CD4-positive, CD25-positive, alpha-beta regulatory T cell (primary cell): Measurements from ENCODE around the gene PRMT3. TPM values are rescaled to one million over a fixed set of nuclear protein-coding genes. Genes with fewer than 3 reads are reported as not detected.

Source experiments
- ATAC-seq, 2 donors: fragments of 150-1000 bp; cut with Tn5 transposase; one replicate each; pipeline ENCODE4 v1.10.0; 2021; ENCODE audit warnings: low read depth in 2 of 2, moderate number of reproducible peaks in 2 of 2, moderate library complexity in 1 of 2
- DNase-seq, 3 donors: peaks; one replicate each; pipeline versions ENCODE4 v3.0.0 to v3.0.0-alpha.2; 2012 to 2022; ENCODE audit warnings: mixed read lengths in 1 of 3
- H3K27ac ChIP-seq: one replicate; pipeline ENCODE4 v1.7.0; 2013; ENCODE audit warnings: mild to moderate bottlenecking, low read length; ENCODE audit not compliant: insufficient read depth, poor library complexity, severe bottlenecking
- H3K27me3 ChIP-seq: one replicate; pipeline ENCODE4 v1.7.0; 2013; ENCODE audit warnings: low read length; ENCODE audit not compliant: control insufficient read depth, insufficient read depth
- H3K36me3 ChIP-seq: one replicate; pipeline ENCODE4 v1.7.0; 2013; ENCODE audit warnings: mild to moderate bottlenecking, low read length, moderate library complexity; ENCODE audit not compliant: control insufficient read depth, insufficient read depth
- H3K4me1 ChIP-seq: 2 replicates; pipeline ENCODE4 v1.7.0; 2013; ENCODE audit warnings: mild to moderate bottlenecking, low read length; ENCODE audit not compliant: insufficient read depth, control insufficient read depth, poor library complexity, severe bottlenecking
- H3K4me3 ChIP-seq: one replicate; pipeline ENCODE4 v1.7.0; 2013; ENCODE audit warnings: low read depth, mild to moderate bottlenecking, low read length, moderate library complexity
- H3K9me3 ChIP-seq, 2 experiments: 1 replicate in 1 of 2; 2 replicates in 1 of 2; pipeline ENCODE4 v1.7.0; 2013; ENCODE audit warnings: low read length in 2 of 2, mild to moderate bottlenecking in 1 of 2, moderate library complexity in 1 of 2; ENCODE audit not compliant: control insufficient read depth in 2 of 2
- H3K27ac Mint-ChIP-seq, 3 donors: one replicate each; pipeline ENCODE4 v1.8.0; 2020 to 2022; ENCODE audit warnings: mild to moderate bottlenecking in 3 of 3, mixed read lengths in 3 of 3, moderate library complexity in 2 of 3
- H3K27me3 Mint-ChIP-seq: one replicate; pipeline ENCODE4 v1.8.0; 2022; ENCODE audit warnings: mild to moderate bottlenecking, mixed read lengths
- H3K36me3 Mint-ChIP-seq: one replicate; pipeline ENCODE4 v1.8.0; 2020; ENCODE audit warnings: mixed read lengths
- H3K4me1 Mint-ChIP-seq, 4 donors: one replicate each; pipeline ENCODE4 v1.8.0; 2020 to 2022; ENCODE audit warnings: mixed read lengths in 4 of 4, mild to moderate bottlenecking in 1 of 4
- H3K4me3 Mint-ChIP-seq, 4 donors: one replicate each; pipeline ENCODE4 v1.8.0; 2020 to 2022; ENCODE audit warnings: mild to moderate bottlenecking in 4 of 4, mixed read lengths in 4 of 4, moderate library complexity in 3 of 4
- H3K9me3 Mint-ChIP-seq, 7 donors: one replicate each; pipeline ENCODE4 v1.8.0; 2020 to 2022; ENCODE audit warnings: mixed read lengths in 7 of 7, mild to moderate bottlenecking in 3 of 7, moderate library complexity in 2 of 7
- polyA plus RNA-seq, 4 donors: library from polyadenylated mRNA; unstranded; fragments of 300-500 nt; fragmentation: Illumina TruSeq; gene quantifications; one replicate each; pipeline ENCODE4 v1.2.3, GENCODE V29; 2021
- total RNA-seq: library from RNA; stranded (reverse); gene quantifications from one replicate; pipeline ENCODE4 v1.2.3, GENCODE V29; 2022

PRMT3 gene
- total and polyA plus RNA-seq, 5 donors from 2014 or later: 5.6 to 13.1 (median 7.3) TPM

- Mint-ChIP-seq H3K4me1 (peaks cover 4 to 20% (median 8%) of the 10 kb centered on the region in 4 donors), H3K9me3 (no peaks in the 10 kb centered on the region), H3K4me3 (no peak overlapping the region), H3K36me3 (peaks cover 28% of the 10 kb centered on the region), H3K27ac (no peak overlapping the region), H3K27me3 (no peaks in the 10 kb centered on the region)
- H3K4me3 ChIP-seq: no peak overlapping the region
- H3K27ac ChIP-seq: no peak overlapping the region
- H3K36me3 ChIP-seq: peaks cover 11% of the 10 kb centered on the region
- DNase-seq: no peak
- H3K9me3 ChIP-seq: no peaks in the 10 kb centered on the region
- no peaks in the 10 kb centered on the region for H3K27me3 ChIP-seq
- no peak for ATAC-seq
- H3K4me1 ChIP-seq: no peaks in the 10 kb centered on the region
Measured at GRCh38 chr11:20448834-20449233, 61.3 kb downstream of the PRMT3 start.

- peaks cover 4 to 20% (median 8%) of the 10 kb centered on the region in 4 donors for H3K4me1 Mint-ChIP-seq
- Histone ChIP-seq H3K4me3 (no peak overlapping the region), H3K4me1 (no peaks in the 10 kb centered on the region), H3K27me3 (no peaks in the 10 kb centered on the region), H3K27ac (no peak overlapping the region), H3K36me3 (peaks cover 15% of the 10 kb centered on the region), H3K9me3 (no peaks in the 10 kb centered on the region)
- no peaks in the 10 kb centered on the region for H3K27me3 Mint-ChIP-seq
- H3K4me3 Mint-ChIP-seq: no peak overlapping the region
- H3K36me3 Mint-ChIP-seq: peaks cover 32% of the 10 kb centered on the region
- DNase-seq (no peak), ATAC-seq (no peak)
- H3K9me3 Mint-ChIP-seq: no peaks in the 10 kb centered on the region
- H3K27ac Mint-ChIP-seq: peak overlapping the region in 1 of 3 donors; percentile 62
Measured at GRCh38 chr11:20450829-20451228, 63.3 kb downstream of the PRMT3 start.

GRCh38 chr11:20451568-20451967 is 64.1 kb downstream of the PRMT3 start:
- H3K36me3 Mint-ChIP-seq: peaks cover 32% of the 10 kb centered on the region
- ATAC-seq (no peak), DNase-seq (peak in 1 of 3 donors; percentile 26)
- Histone ChIP-seq H3K4me1 (no peaks in the 10 kb centered on the region), H3K4me3 (no peak overlapping the region), H3K27me3 (no peaks in the 10 kb centered on the region), H3K9me3 (no peaks in the 10 kb centered on the region), H3K27ac (no peak overlapping the region), H3K36me3 (peaks cover 15% of the 10 kb centered on the region)
- peak overlapping the region in 1 of 3 donors; percentile 74 for H3K27ac Mint-ChIP-seq
- no peaks in the 10 kb centered on the region for H3K9me3 Mint-ChIP-seq
- H3K27me3 Mint-ChIP-seq: no peaks in the 10 kb centered on the region
- H3K4me3 Mint-ChIP-seq: no peak overlapping the region
- H3K4me1 Mint-ChIP-seq: peaks cover 4 to 18% (median 8%) of the 10 kb centered on the region in 4 donors

- H3K4me1 ChIP-seq: no peaks in the 10 kb centered on the region
- H3K9me3 Mint-ChIP-seq: no peaks in the 10 kb centered on the region
- H3K4me1 Mint-ChIP-seq: peaks cover 0 to 11% (median 7%) of the 10 kb centered on the region in 4 donors
- peaks cover 13% of the 10 kb centered on the region for H3K36me3 ChIP-seq
- H3K36me3 Mint-ChIP-seq: peaks cover 34% of the 10 kb centered on the region
- no peak overlapping the region for H3K27ac Mint-ChIP-seq
- H3K9me3 ChIP-seq: no peaks in the 10 kb centered on the region
- H3K27ac ChIP-seq: no peak overlapping the region
- DNase-seq: no peak
- no peak for ATAC-seq
- no peak overlapping the region for H3K4me3 Mint-ChIP-seq
- H3K27me3 Mint-ChIP-seq: no peaks in the 10 kb centered on the region
- H3K27me3 ChIP-seq: no peaks in the 10 kb centered on the region
- no peak overlapping the region for H3K4me3 ChIP-seq
Measured at GRCh38 chr11:20452585-20452984, 65.1 kb downstream of the PRMT3 start.

GRCh38 chr11:20453657-20454316 is 66.3 kb downstream of the PRMT3 start:
- Mint-ChIP-seq H3K4me1 (peaks cover 0 to 11% (median 8%) of the 10 kb centered on the region in 4 donors), H3K4me3 (no peak overlapping the region), H3K27me3 (no peaks in the 10 kb centered on the region), H3K27ac (no peak overlapping the region), H3K36me3 (peaks cover 32% of the 10 kb centered on the region), H3K9me3 (no peaks in the 10 kb centered on the region)
- peaks cover 11% of the 10 kb centered on the region for H3K36me3 ChIP-seq
- no peaks in the 10 kb centered on the region for H3K9me3 ChIP-seq
- H3K27me3 ChIP-seq: no peaks in the 10 kb centered on the region
- H3K4me3 ChIP-seq: no peak overlapping the region
- DNase-seq: no peak
- no peak for ATAC-seq
- no peak overlapping the region for H3K27ac ChIP-seq
- H3K4me1 ChIP-seq: no peaks in the 10 kb centered on the region

GRCh38 chr11:20457001-20457799 is 69.7 kb downstream of the PRMT3 start:
- Histone ChIP-seq H3K4me3 (no peak overlapping the region), H3K9me3 (no peaks in the 10 kb centered on the region), H3K27ac (no peak overlapping the region), H3K36me3 (peaks cover 9% of the 10 kb centered on the region), H3K4me1 (no peaks in the 10 kb centered on the region), H3K27me3 (no peaks in the 10 kb centered on the region)
- Mint-ChIP-seq H3K9me3 (no peaks in the 10 kb centered on the region), H3K27me3 (no peaks in the 10 kb centered on the region), H3K4me3 (no peak overlapping the region), H3K4me1 (peaks cover 0 to 6% (median 4%) of the 10 kb centered on the region in 4 donors), H3K27ac (peak overlapping the region in 1 of 3 donors; percentile 92), H3K36me3 (peaks cover 29% of the 10 kb centered on the region)
- DNase-seq (no peak), ATAC-seq (no peak)

GRCh38 chr11:20457934-20458680 is 70.6 kb downstream of the PRMT3 start:
- H3K27ac Mint-ChIP-seq: no peak overlapping the region
- H3K36me3 ChIP-seq: peaks cover 14% of the 10 kb centered on the region

More at GRCh38 chr11:20457934-20458680, 70.6 kb downstream of the PRMT3 start:
- H3K27me3 ChIP-seq: no peaks in the 10 kb centered on the region
- peaks cover 0 to 6% (median 4%) of the 10 kb centered on the region in 4 donors for H3K4me1 Mint-ChIP-seq
- H3K4me3 ChIP-seq: no peak overlapping the region
- no peak overlapping the region for H3K4me3 Mint-ChIP-seq
- no peak for DNase-seq
- peaks cover 29% of the 10 kb centered on the region for H3K36me3 Mint-ChIP-seq
- H3K27me3 Mint-ChIP-seq: no peaks in the 10 kb centered on the region
- H3K4me1 ChIP-seq: no peaks in the 10 kb centered on the region
- no peaks in the 10 kb centered on the region for H3K9me3 ChIP-seq
- no peak overlapping the region for H3K27ac ChIP-seq
- ATAC-seq: no peak
- H3K9me3 Mint-ChIP-seq: no peaks in the 10 kb centered on the region
